HEK293 (cell line): ENCODE data around the gene CASS4.

ENCODE experiments used
- CTCF ChIA-PET: fragments of 350-600 bp; formaldehyde crosslinking; extraction: SDS; loops from one replicate; lab custom pipeline; 2021; ENCODE audit warnings: antibody characterized with exemption; lab: Yijun Ruan, JAX
- POLR2A ChIA-PET: fragments of 300-600 bp; formaldehyde crosslinking; extraction: SDS; loops from one replicate; lab custom pipeline; 2020; ENCODE audit warnings: antibody characterized with exemption, inconsistent platforms; lab: Yijun Ruan, JAX
- H3K27ac ChIP-seq: fragments of 200-500 bp; sonication (Bioruptor generic); 2 replicates; pipeline ENCODE4 v1.5.1; 2014; ENCODE audit warnings: low read depth, low read length, control low read depth, inconsistent platforms; ENCODE audit errors: extremely low read depth
- H3K36me3 ChIP-seq, 2 experiments: fragments of 200-500 bp in 1 of 2; sonication (Bioruptor generic) in 1 of 2; 1 replicate in 1 of 2; 2 replicates in 1 of 2; pipeline ENCODE4 v1.5.1; 2014 to 2017; ENCODE audit warnings: inconsistent platforms in 2 of 2, low read length in 2 of 2; ENCODE audit not compliant: control insufficient read depth in 2 of 2, insufficient read depth in 1 of 2
- H3K4me1 ChIP-seq: fragments of 200-500 bp; sonication (Bioruptor generic); 2 replicates; pipeline ENCODE4 v1.5.1; 2014; ENCODE audit warnings: mild to moderate bottlenecking, low read length, inconsistent platforms; ENCODE audit not compliant: control insufficient read depth, insufficient read depth
- H3K4me3 ChIP-seq: 2 replicates; pipeline ENCODE4 v1.5.1; 2011; ENCODE audit warnings: low read depth, mild to moderate bottlenecking, control low read depth, low read length, moderate library complexity
- H3K9me3 ChIP-seq: fragments of 200-500 bp; sonication (Bioruptor generic); 2 replicates; pipeline ENCODE4 v1.5.1; 2014; ENCODE audit warnings: low read depth, low read length, inconsistent platforms; ENCODE audit not compliant: control insufficient read depth, insufficient read depth
- BCL11A ChIP-seq: fragments of 450-650 bp; formaldehyde crosslinking; IDR thresholded peaks from 2 replicates; pipeline ENCODE4 v1.5.1; 2016; ENCODE audit warnings: low read depth, missing biosample characterization, missing genetic modification characterization
- EGR2 ChIP-seq: fragments of 450-650 bp; formaldehyde crosslinking; IDR thresholded peaks from 2 replicates; pipeline ENCODE4 v1.5.1; 2016; ENCODE audit warnings: low read depth, missing biosample characterization, missing genetic modification characterization
- GLIS2 ChIP-seq: fragments of 450-650 bp; formaldehyde crosslinking; IDR thresholded peaks from 2 replicates; pipeline ENCODE4 v1.5.1; 2016; ENCODE audit warnings: missing biosample characterization, missing genetic modification characterization
- KLF10 ChIP-seq: fragments of 450-650 bp; IDR thresholded peaks from 2 replicates; pipeline ENCODE4 v1.5.1; 2018; ENCODE audit warnings: missing biosample characterization, mild to moderate bottlenecking, missing genetic modification characterization
- KLF16 ChIP-seq: fragments of 450-650 bp; formaldehyde crosslinking; IDR thresholded peaks from 2 replicates; pipeline ENCODE4 v1.5.1; 2017; ENCODE audit warnings: missing biosample characterization, missing genetic modification characterization
- PRDM6 ChIP-seq: fragments of 450-650 bp; formaldehyde crosslinking; IDR thresholded peaks from 2 replicates; pipeline ENCODE4 v1.5.1; 2017; ENCODE audit warnings: missing biosample characterization, missing genetic modification characterization
- ZBTB20 ChIP-seq: fragments of 450-650 bp; formaldehyde crosslinking; IDR thresholded peaks from 2 replicates; pipeline ENCODE4 v1.5.1; 2016; ENCODE audit warnings: missing biosample characterization, missing genetic modification characterization
- ZBTB21 ChIP-seq: fragments of 450-650 bp; formaldehyde crosslinking; IDR thresholded peaks from 2 replicates; pipeline ENCODE4 v1.5.1; 2017; ENCODE audit warnings: missing biosample characterization, missing genetic modification characterization
- ZEB2 ChIP-seq: fragments of 450-650 bp; formaldehyde crosslinking; IDR thresholded peaks from 2 replicates; pipeline ENCODE4 v1.5.1; 2016; ENCODE audit warnings: missing biosample characterization, missing genetic modification characterization
- ZFHX2 ChIP-seq: fragments of 450-650 bp; formaldehyde crosslinking; conservative IDR thresholded peaks from 2 replicates; pipeline ENCODE4 v1.5.1; 2016; ENCODE audit warnings: missing biosample characterization, missing genetic modification characterization
- ZNF221 ChIP-seq: fragments of 450-650 bp; formaldehyde crosslinking; IDR thresholded peaks from 2 replicates; pipeline ENCODE4 v1.5.1; 2017; ENCODE audit warnings: missing biosample characterization, missing genetic modification characterization, borderline replicate concordance
- ZNF341 ChIP-seq: fragments of 450-650 bp; formaldehyde crosslinking; IDR thresholded peaks from 2 replicates; pipeline ENCODE4; 2016; ENCODE audit warnings: low read depth, missing biosample characterization, missing genetic modification characterization
- ZNF354C ChIP-seq: fragments of 450-650 bp; formaldehyde crosslinking; IDR thresholded peaks from 2 replicates; pipeline ENCODE4 v1.5.1; 2016; ENCODE audit warnings: missing biosample characterization, missing genetic modification characterization, low read depth, borderline replicate concordance
- ZNF501 ChIP-seq: fragments of 450-650 bp; formaldehyde crosslinking; IDR thresholded peaks from 2 replicates; pipeline ENCODE4 v1.5.1; 2016; ENCODE audit warnings: missing biosample characterization, missing genetic modification characterization
- ZNF600 ChIP-seq: fragments of 450-650 bp; formaldehyde crosslinking; IDR thresholded peaks from 2 replicates; pipeline ENCODE4 v1.5.1; 2016; ENCODE audit warnings: missing biosample characterization, missing genetic modification characterization
- ZNF626 ChIP-seq: fragments of 450-650 bp; sonication (Bioruptor Pico); formaldehyde crosslinking; IDR thresholded peaks from 2 replicates; pipeline ENCODE4 v1.5.1; 2018; ENCODE audit warnings: missing biosample characterization, missing genetic modification characterization, inconsistent platforms
- ZNF747 ChIP-seq: fragments of 450-650 bp; formaldehyde crosslinking; IDR thresholded peaks from 2 replicates; pipeline ENCODE4 v1.5.1; 2016; ENCODE audit warnings: missing biosample characterization, missing genetic modification characterization
- ZNF843 ChIP-seq: fragments of 450-650 bp; formaldehyde crosslinking; IDR thresholded peaks from 2 replicates; pipeline ENCODE4 v1.5.1; 2016; ENCODE audit warnings: missing biosample characterization, missing genetic modification characterization
- TF ChIP-seq, protein P1 (sequence below): fragments of 450-650 bp; formaldehyde crosslinking; IDR thresholded peaks from 2 replicates; pipeline ENCODE4 v1.5.0; 2017; ENCODE audit warnings: missing biosample characterization, missing genetic modification characterization, borderline replicate concordance
- TF ChIP-seq, protein P2 (sequence below): fragments of 450-650 bp; formaldehyde crosslinking; IDR thresholded peaks from 2 replicates; pipeline ENCODE4 v1.5.1; 2016; ENCODE audit warnings: missing biosample characterization, missing genetic modification characterization
- TF ChIP-seq, protein P3 (sequence below): fragments of 450-650 bp; formaldehyde crosslinking; IDR thresholded peaks from 2 replicates; pipeline ENCODE4 v1.5.1; 2016; ENCODE audit warnings: missing biosample characterization, missing genetic modification characterization

CASS4 gene

GRCh38 chr20:56391037-56391436 is 21.0 kb upstream of the CASS4 start:
- TF ChIP-seq ZNF501 = no peak
- ChIA-PET POLR2A (interaction anchor here (1.4 to 2.4 kb wide), 3 partner anchors 8 to 37 kb away, joined by 3 to 31 read pairs (median 8); partner anchors contain the start of gene FAM210B), CTCF (interaction anchor here (1.2 kb wide), 1 partner anchor 10 kb away, joined by 3 read pairs; no protein-coding TSS in a partner anchor)
- Histone ChIP-seq H3K36me3 (peaks cover 32 to 72% of the 10 kb centered on the region in 2 experiments), H3K4me3 (peak overlapping the region; percentile 88), H3K4me1 (peaks cover 4% of the 10 kb centered on the region; the same call in 1 of the 2 replicates), H3K27ac (no peak overlapping the region), H3K9me3 (no peaks in the 10 kb centered on the region)

GRCh38 chr20:56391596-56392131 is 20.4 kb upstream of the CASS4 start:
- ChIA-PET CTCF (interaction anchor here (1.0 kb wide), 2 partner anchors 12 to 17 kb away, joined by 3 to 5 read pairs; no protein-coding TSS in a partner anchor), POLR2A (interaction anchor here (0.6 to 2.4 kb wide), 13 partner anchors 9 to 238 kb away, joined by 3 to 31 read pairs (median 3); partner anchors contain the start of genes FAM210B and RTF2)
- peak overlapping the region; percentile 88 for H3K4me3 ChIP-seq
- peaks cover 4% of the 10 kb centered on the region; the same call in 1 of the 2 replicates for H3K4me1 ChIP-seq
- peak overlapping the region; percentile 83 for H3K27ac ChIP-seq
- TF ChIP-seq, protein P1, sequence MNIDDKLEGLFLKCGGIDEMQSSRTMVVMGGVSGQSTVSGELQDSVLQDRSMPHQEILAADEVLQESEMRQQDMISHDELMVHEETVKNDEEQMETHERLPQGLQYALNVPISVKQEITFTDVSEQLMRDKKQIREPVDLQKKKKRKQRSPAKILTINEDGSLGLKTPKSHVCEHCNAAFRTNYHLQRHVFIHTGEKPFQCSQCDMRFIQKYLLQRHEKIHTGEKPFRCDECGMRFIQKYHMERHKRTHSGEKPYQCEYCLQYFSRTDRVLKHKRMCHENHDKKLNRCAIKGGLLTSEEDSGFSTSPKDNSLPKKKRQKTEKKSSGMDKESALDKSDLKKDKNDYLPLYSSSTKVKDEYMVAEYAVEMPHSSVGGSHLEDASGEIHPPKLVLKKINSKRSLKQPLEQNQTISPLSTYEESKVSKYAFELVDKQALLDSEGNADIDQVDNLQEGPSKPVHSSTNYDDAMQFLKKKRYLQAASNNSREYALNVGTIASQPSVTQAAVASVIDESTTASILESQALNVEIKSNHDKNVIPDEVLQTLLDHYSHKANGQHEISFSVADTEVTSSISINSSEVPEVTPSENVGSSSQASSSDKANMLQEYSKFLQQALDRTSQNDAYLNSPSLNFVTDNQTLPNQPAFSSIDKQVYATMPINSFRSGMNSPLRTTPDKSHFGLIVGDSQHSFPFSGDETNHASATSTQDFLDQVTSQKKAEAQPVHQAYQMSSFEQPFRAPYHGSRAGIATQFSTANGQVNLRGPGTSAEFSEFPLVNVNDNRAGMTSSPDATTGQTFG (tag by site-specific recombination) = no peak
- TF ChIP-seq, protein P2, sequence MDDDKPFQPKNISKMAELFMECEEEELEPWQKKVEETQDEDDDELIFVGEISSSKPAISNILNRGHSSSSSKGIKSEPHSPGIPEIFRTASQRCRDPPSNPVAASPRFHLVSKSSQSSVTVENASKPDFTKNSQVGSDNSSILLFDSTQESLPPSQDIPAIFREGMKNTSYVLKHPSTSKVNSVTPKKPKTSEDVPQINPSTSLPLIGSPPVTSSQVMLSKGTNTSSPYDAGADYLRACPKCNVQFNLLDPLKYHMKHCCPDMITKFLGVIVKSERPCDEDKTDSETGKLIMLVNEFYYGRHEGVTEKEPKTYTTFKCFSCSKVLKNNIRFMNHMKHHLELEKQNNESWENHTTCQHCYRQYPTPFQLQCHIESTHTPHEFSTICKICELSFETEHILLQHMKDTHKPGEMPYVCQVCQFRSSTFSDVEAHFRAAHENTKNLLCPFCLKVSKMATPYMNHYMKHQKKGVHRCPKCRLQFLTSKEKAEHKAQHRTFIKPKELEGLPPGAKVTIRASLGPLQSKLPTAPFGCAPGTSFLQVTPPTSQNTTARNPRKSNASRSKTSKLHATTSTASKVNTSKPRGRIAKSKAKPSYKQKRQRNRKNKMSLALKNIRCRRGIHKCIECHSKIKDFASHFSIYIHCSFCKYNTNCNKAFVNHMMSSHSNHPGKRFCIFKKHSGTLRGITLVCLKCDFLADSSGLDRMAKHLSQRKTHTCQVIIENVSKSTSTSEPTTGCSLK = no peak
- TF ChIP-seq ZFHX2 (tag by site-specific recombination) (peak; percentile 37; the same call in 1 of the 2 replicates), KLF10 (tag by site-specific recombination) (0 out of 2 replicates have a peak, but pooled peaks have one; percentile 6), EGR2 (tag by site-specific recombination) (peak; percentile 61), ZEB2 (no peak), ZNF341 (tag by site-specific recombination) (peak; percentile 61), ZNF843 (tag by site-specific recombination) (no peak), KLF16 (tag by site-specific recombination) (peak; percentile 21; the same call in 1 of the 2 replicates), ZBTB20 (peak; percentile 11; the same call in 1 of the 2 replicates), ZNF626 (tag by site-specific recombination) (no peak), GLIS2 (no peak)
- no peaks in the 10 kb centered on the region for H3K9me3 ChIP-seq
- peaks cover 29 to 72% of the 10 kb centered on the region in 2 experiments for H3K36me3 ChIP-seq

DNA sequence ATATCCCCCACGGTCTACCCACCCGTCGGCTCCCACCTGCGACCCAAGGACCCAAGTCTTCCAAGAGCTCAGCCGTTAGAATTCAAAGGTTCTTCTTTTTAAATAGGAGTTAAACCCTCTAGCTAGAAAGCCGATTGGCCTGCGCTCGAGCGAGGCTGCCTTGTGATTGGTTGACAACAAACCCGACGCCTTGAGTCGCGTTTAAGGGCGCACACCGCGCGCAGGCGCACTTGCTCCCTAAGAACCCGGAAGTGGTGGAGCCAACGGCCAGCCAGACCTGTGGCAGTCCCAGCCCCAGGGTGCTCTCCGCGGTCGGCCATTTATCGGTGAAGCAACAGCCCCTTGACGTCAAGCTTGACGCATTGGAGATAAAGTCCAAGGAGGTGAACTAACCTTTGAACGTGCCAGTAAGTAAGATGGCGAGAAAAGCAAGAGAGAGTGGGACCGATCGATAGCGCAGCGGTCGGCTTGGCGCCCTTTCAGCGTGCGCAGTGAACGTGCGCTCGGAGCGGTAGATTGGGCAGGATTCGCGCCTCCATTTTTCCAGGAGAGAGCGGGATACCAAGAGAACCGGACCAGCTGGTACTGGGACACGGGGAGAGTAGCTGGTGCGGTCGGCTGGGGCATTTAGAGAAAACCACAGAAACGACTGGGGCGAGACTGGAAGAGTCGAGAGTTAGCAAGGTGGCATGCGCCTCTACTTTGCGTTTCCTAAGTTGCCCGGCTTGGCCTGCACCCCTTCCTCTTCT is 19.8 kb upstream of the CASS4 start, which contains the start of the genes AURKA and CSTF1:
Gene AURKA (minus strand): TSS at position 84 of the 749 bp plus-strand sequence. CDS start 4,018 bp downstream, outside the sequence.
Gene CSTF1 (plus strand): TSS at position 514 of the 749 bp plus-strand sequence. CDS start 2,908 bp downstream, outside the sequence.
- Histone ChIP-seq H3K4me1 (peaks cover 4% of the 10 kb centered on the region; the same call in 1 of the 2 replicates), H3K27ac (peak within 1 kb of the TSS; percentile 83), H3K36me3 (peaks cover 23 to 72% of the 10 kb centered on the region in 2 experiments), H3K4me3 (peak within 1 kb of the TSS; percentile 88), H3K9me3 (no peaks in the 10 kb centered on the region)
- ChIA-PET POLR2A (interaction anchor here (0.6 to 2.4 kb wide), 14 partner anchors 9 to 1219 kb away, joined by 3 to 31 read pairs (median 4); partner anchors contain the start of genes FAM210B and RTF2), CTCF (interaction anchor here (1.0 kb wide), 2 partner anchors 12 to 18 kb away, joined by 3 to 5 read pairs; no protein-coding TSS in a partner anchor)
- TF ChIP-seq ZNF747 (tag by site-specific recombination) = no peak
- TF ChIP-seq, protein P3, sequence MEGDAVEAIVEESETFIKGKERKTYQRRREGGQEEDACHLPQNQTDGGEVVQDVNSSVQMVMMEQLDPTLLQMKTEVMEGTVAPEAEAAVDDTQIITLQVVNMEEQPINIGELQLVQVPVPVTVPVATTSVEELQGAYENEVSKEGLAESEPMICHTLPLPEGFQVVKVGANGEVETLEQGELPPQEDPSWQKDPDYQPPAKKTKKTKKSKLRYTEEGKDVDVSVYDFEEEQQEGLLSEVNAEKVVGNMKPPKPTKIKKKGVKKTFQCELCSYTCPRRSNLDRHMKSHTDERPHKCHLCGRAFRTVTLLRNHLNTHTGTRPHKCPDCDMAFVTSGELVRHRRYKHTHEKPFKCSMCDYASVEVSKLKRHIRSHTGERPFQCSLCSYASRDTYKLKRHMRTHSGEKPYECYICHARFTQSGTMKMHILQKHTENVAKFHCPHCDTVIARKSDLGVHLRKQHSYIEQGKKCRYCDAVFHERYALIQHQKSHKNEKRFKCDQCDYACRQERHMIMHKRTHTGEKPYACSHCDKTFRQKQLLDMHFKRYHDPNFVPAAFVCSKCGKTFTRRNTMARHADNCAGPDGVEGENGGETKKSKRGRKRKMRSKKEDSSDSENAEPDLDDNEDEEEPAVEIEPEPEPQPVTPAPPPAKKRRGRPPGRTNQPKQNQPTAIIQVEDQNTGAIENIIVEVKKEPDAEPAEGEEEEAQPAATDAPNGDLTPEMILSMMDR (tag by site-specific recombination) = no peak
- TF ChIP-seq ZNF354C = no peak
- TF ChIP-seq ZNF600 = 0 out of 2 replicates have a peak, but pooled peaks have one; percentile 29
- peak; percentile 99 for TF ChIP-seq ZBTB21 (tag by site-specific recombination)
- TF ChIP-seq PRDM6 = no peak
- TF ChIP-seq ZNF221 (tag by site-specific recombination) = no peak
- no peak for TF ChIP-seq BCL11A (tag by site-specific recombination)
